ENCODE measurements around the gene BEST2.
A peak's percentile ranks its signal among the peaks of the same experiment; 100 is the strongest.

Gene BEST2

DNA sequence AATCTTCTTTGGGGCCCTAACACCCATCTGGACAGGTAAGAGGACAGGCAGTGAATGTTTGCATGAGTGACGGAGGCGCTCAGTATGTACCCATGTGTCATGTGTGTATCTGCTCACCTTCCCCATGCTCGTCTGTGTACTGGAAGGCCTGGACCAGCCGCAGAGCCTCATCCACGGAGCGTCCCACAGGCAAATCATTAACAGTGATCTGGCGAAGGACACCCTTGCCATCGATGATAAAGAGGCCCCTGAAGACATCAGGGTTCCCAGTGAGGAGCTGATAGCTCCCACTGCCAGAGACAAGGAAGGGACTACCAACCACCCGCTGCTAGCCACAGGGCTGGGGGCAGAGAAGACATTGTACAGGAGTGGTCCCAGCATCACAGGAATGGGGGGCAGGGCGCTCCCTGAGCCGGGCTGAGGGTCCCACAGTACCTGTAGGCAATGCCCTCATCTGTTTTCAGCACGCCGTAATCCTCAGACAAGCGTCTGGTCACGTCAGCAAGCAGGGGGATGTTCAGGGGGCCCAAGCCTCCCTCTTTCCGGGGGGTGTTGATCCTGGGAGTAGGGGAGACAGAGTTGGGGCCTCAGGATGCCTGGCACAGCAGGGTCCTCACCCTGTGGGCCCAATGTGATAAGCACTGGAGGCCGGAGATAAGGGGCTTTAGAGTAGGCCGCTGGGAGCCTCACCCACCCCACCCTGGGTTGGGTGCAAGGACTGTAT is 48.3 kb downstream of the BEST2 start:
- DNase-seq (ENCODE audit: low read depth in 2 of 2), result no peak

DNA sequence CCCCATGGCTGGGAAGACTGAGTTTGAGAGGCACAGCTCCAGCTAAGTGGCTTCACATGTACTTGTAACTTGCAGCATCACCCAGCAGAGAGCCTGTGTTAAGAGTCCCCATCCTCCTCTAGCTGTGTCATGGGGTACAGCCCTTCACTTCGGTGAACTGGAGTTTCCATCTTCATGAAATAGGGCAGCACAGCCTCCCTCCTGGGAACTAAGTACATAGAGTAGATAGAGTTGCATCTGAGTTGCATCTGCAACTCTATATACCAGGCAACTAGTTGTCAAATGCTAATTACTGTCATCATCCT is 48.8 kb downstream of the BEST2 start:
- DNase-seq (ENCODE audit: low read depth in 2 of 2), result no peak

DNA sequence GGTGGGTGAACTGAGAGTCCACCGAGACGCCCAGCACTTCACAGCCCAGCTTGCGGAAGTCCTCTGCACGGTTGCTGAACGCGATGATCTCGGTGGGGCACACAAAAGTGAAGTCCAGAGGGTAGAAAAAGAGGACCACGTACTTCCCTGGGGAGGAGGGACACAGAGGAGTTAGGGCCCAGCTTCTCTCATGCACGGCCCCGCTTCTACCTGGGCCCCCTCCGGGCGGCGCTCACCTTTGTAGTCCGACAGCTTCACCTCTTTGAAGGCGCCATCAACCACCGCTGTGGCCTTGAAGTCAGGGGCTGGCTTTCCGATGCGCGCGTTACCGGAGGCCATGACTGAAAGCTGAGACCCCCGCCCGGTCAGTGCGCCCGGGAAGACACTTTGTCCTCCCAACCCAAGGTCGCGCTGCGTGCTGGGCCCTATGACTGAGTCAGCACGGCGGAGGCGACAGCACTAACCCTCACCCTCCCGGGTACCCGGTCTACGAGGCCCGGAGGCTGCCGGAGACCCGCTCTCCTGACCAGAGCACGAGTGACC is 49.4 kb downstream of the BEST2 start:
- DNase-seq (ENCODE audit: low read depth in 2 of 2), result no peak

DNA sequence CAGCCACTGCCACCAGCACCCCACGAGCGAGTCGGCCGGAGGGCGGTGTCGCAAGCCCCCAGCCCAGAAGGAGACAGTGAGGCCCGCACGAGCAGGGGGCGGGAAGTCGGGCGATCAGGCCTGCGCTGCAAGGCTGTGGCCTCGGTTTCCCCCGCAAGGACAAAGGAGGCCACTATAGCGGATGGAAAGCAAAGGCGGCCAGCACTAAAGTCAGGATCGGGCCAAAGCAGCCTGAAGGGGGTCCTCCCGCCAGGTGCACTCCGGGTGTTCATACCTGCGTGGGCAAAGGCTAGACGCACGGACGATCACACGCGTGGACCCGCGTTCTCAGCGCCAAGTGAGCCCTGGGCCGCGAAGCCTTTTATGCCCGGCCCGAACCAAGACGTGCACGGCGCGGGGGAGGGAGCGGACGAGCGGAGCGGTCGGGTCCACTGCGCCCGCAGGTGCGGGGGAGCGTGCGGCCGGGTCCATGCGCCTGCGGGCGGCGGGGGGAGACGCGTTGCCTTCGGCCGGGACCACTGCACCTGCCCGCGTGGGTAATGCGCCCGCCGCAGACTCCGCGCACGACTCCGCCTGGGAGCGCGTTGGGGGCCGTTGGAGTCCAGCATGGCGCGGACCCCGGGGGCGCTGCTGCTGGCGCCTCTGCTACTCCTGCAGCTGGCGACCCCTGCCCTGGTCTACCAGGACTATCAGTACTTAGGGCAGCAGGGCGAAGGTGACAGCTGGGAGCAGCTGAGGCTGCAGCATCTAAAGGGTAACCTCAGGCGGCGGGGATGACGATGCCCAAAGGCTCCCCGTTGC is 50.1 kb downstream of the BEST2 start, which contains the start of the genes PRDX2 and THSD8:
Gene PRDX2, minus strand, starts transcription at position 335 of the 801 bp plus-strand sequence. CDS start 539 bp downstream, outside the sequence.
Gene THSD8, plus strand, starts transcription at position 604 of the 801 bp plus-strand sequence. Its CDS starts 3 bp downstream, at position 607.
- DNase-seq (ENCODE audit: low read depth in 2 of 2), result peak in 1 of 2 donors; percentile 64

DNA sequence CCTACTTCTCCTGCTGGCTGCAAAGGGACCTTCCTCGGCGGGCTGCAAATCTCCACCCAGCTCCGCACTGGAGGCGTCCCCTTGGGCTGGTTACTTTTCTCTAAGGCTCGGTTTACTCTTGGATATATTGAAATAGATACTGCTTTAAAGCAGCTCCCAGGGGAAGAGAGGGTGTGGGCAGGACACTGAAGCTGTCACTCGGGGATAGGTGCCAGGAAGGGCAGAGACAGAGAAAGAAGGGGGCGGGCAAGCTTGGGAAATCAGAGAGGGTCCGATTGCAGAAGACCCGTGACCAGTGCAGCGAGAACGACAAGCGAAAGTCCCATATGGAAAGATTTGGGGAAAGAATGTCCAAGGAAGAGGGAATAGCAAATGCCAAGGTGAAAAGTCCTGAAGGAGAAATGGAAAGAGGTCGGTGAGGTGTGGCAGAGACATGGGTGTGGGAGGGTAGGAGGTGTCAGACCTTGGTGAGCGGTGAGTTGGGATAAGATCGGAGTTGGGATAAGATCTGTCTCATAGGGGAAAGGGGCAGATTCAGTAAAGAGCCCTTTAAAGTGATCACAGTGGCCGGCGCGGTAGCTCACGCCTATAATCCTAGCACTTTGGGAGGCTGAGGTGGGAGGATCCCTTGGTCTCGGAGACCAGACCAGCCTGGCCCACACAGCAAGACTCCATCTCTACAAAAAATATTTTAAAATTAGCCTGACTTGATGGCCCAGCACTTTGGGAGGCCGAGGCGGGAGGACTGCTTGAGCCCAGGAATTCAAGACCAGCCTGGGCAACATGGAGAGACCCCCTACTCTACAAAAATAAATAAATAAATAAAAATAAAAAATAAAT is 50.9 kb downstream of the BEST2 start:
- no peak for DNase-seq (ENCODE audit: low read depth in 2 of 2)

DNA sequence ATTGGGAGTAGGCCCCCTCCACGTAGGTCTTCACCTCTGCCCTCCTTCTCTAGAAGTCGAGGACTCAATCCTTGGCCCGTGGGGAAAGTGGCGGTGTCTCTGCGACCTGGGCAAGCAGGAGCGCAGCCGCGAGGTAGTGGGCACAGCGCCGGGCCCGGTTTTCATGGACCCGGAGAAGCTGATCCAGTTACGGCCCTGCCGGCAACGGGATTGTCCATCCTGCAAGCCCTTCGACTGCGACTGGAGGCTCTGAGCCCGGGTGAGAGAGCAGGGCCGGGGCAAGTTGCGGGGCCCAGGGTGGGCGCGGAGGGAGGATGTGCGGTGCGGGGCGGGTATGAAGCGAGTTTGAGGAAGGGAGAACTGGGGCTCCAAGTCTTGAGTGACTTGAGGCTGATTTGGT is 52.5 kb downstream of the BEST2 start:
- DNase-seq (ENCODE audit: low read depth in 2 of 2), result no peak

DNA sequence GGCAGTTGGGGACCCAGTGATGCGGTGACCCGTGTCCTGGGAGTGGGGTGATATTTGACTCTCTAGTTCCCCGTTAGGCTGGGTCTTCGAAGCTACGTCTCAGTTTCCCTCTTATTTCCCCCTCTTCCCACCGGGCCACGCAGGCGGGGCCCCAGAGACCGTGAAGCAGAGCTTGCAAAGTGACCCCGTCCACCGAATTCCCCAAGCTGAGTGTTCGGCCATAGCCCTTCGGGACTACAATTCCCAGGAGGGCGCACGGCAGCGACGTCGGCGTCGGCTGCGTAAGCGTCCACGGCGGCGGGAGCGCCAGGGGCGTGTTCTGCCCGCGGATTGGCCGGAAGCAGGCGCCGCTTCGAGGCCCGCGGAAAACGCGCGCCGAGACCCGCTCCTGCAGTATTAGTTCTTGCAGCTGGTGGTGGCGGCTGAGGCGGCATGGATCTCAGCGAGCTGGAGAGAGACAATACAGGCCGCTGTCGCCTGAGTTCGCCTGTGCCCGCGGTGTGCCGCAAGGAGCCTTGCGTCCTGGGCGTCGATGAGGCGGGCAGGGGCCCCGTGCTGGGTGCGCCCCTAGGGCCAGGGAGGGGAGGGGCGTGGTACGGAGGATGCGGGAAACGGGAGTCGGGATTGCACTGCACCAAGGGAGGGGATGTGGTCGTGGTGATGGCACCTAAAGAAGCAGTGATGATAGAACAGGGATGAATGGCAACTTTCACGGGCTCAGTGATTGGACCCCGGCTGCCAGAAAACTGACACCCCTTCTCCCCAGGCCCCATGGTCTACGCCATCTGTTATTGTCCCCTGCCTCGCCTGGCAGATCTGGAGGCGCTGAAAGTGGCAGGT is 54.9 kb downstream of the BEST2 start, which contains the start of gene RNASEH2A:
Gene RNASEH2A, plus strand, starts transcription at position 343 of the 840 bp plus-strand sequence. Its CDS starts 90 bp downstream, at position 433.
- peak; percentile 78 to 84 for DNase-seq (ENCODE audit: low read depth in 2 of 2)
